DOHH2 (cell line): ENCODE measurements around the gene TMEM132D.

ENCODE experiments used
- CTCF ChIP-seq: fragments of 200-600 bp; sonication (generic); IDR thresholded peaks from one replicate; pipeline ENCODE4 v1.5.1; 2014; ENCODE audit warnings: antibody characterized with exemption, mild to moderate bottlenecking, low read depth, low read length; ENCODE audit not compliant: poor library complexity, severe bottlenecking
- EZH2phosphoT487 ChIP-seq: fragments of 200-600 bp; sonication (generic); IDR thresholded peaks from 2 replicates; pipeline ENCODE4 v1.6.1; 2017; ENCODE audit warnings: borderline replicate concordance, mild to moderate bottlenecking, antibody characterized with exemption, low read length, moderate library complexity, mixed read lengths

DNA sequence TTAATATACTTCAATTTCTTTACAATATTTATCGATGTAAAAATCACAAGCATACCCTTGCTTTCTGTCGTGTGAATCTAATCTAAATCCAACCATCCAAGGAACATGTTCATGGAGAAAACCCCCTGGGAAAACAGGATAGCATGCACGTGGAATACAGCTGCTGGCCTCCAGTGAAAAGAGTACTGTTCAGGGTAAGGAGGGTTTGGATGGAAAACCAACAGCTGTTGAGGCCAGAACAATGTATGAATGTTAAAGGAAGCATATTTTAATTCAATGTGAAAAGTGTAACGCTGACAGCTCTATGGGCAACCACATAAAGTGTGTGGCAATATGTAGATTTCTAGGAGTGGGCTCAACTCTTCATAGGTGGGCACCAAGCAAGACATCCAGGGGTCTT lies 344.0 kb downstream of the TMEM132D start:
- no peak for TF ChIP-seq CTCF
- TF ChIP-seq EZH2phosphoT487 = no peak
